MCF 10A (cell line): ENCODE measurements around the gene LSP1. TPM values are rescaled to one million over a fixed set of nuclear protein-coding genes. Genes with fewer than 3 reads are reported as not detected.

Experiments
- BruUV-seq: library from RNA; stranded (reverse); fragments of 400-500 nt; replicated peaks from 2 replicates; lab custom pipeline; 2021; lab: Mats Ljungman, UMichigan
- CTCF ChIA-PET: fragments of 300-600 bp; sonication (Branson Sonifier 250); formaldehyde crosslinking; extraction: SDS; loops from one replicate; lab custom pipeline; 2021; ENCODE audit warnings: antibody characterized with exemption, inconsistent platforms; lab: Yijun Ruan, JAX
- POLR2A ChIA-PET: fragments of 300-600, 350-650 bp; sonication (Branson Sonifier 250); formaldehyde crosslinking; extraction: SDS; loops from one replicate; lab custom pipeline; 2020; ENCODE audit warnings: antibody characterized with exemption, inconsistent platforms; lab: Yijun Ruan, JAX
- DNase-seq: peaks from one replicate; pipeline ENCODE4 v3.0.0-alpha.2; 2018; ENCODE audit not compliant: unreplicated experiment
- H3K27ac Mint-ChIP-seq: one replicate; pipeline ENCODE4 v1.8.0; 2022; ENCODE audit warnings: mild to moderate bottlenecking, low read depth, mixed read lengths; ENCODE audit not compliant: unreplicated experiment
- H3K27me3 Mint-ChIP-seq: one replicate; pipeline ENCODE4 v1.8.0; 2022; ENCODE audit warnings: mixed read lengths; ENCODE audit not compliant: insufficient read depth, unreplicated experiment
- H3K36me3 Mint-ChIP-seq: one replicate; pipeline ENCODE4 v1.8.0; 2022; ENCODE audit warnings: mild to moderate bottlenecking, moderate library complexity, mixed read lengths; ENCODE audit not compliant: insufficient read depth, unreplicated experiment
- H3K4me1 Mint-ChIP-seq: one replicate; pipeline ENCODE4 v1.8.0; 2022; ENCODE audit warnings: mixed read lengths; ENCODE audit not compliant: insufficient read depth, unreplicated experiment
- H3K4me3 Mint-ChIP-seq: one replicate; pipeline ENCODE4 v1.8.0; 2022; ENCODE audit warnings: mild to moderate bottlenecking, moderate library complexity, mixed read lengths; ENCODE audit not compliant: unreplicated experiment
- H3K9me3 Mint-ChIP-seq: one replicate; pipeline ENCODE4 v1.8.0; 2022; ENCODE audit warnings: mixed read lengths; ENCODE audit not compliant: unreplicated experiment
- intact Hi-C: fragments of 100-400 bp; cut with micrococcal nuclease; formaldehyde crosslinking; loops from 2 replicates; pipeline ENCODE4 v1.14.1; 2022
- total RNA-seq: library from RNA; stranded (reverse); gene quantifications from 2 replicates; pipeline ENCODE4 v1.2.3, GENCODE V29; 2022
- TF ChIP-seq, protein P1 (sequence below): fragments of 200-600 bp; IDR thresholded peaks from one replicate; pipeline ENCODE4 v1.8.0; 2022; ENCODE audit warnings: antibody characterized with exemption, mild to moderate bottlenecking; ENCODE audit not compliant: unreplicated experiment

Gene LSP1
- total RNA-seq, 1 experiment from 2014 or later: 3.7 TPM

- no peak for DNase-seq
- Mint-ChIP-seq H3K27me3 (peaks cover 15% of the 10 kb centered on the region), H3K4me1 (no peaks in the 10 kb centered on the region), H3K27ac (no peak overlapping the region), H3K4me3 (no peak overlapping the region), H3K36me3 (no peaks in the 10 kb centered on the region), H3K9me3 (no peaks in the 10 kb centered on the region)
- intact Hi-C loops: no loop called here
- ChIA-PET POLR2A (no interaction called here), CTCF (interaction anchor here (1.0 kb wide), 1 partner anchor 231 kb away, joined by 3 read pairs; no protein-coding TSS in a partner anchor)
- TF ChIP-seq, protein P1, sequence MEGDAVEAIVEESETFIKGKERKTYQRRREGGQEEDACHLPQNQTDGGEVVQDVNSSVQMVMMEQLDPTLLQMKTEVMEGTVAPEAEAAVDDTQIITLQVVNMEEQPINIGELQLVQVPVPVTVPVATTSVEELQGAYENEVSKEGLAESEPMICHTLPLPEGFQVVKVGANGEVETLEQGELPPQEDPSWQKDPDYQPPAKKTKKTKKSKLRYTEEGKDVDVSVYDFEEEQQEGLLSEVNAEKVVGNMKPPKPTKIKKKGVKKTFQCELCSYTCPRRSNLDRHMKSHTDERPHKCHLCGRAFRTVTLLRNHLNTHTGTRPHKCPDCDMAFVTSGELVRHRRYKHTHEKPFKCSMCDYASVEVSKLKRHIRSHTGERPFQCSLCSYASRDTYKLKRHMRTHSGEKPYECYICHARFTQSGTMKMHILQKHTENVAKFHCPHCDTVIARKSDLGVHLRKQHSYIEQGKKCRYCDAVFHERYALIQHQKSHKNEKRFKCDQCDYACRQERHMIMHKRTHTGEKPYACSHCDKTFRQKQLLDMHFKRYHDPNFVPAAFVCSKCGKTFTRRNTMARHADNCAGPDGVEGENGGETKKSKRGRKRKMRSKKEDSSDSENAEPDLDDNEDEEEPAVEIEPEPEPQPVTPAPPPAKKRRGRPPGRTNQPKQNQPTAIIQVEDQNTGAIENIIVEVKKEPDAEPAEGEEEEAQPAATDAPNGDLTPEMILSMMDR: no peak
- BruUV-seq: no TSS peak
Measured at GRCh38 chr11:1924646-1925372, 71.9 kb downstream of the LSP1 start.

DNA sequence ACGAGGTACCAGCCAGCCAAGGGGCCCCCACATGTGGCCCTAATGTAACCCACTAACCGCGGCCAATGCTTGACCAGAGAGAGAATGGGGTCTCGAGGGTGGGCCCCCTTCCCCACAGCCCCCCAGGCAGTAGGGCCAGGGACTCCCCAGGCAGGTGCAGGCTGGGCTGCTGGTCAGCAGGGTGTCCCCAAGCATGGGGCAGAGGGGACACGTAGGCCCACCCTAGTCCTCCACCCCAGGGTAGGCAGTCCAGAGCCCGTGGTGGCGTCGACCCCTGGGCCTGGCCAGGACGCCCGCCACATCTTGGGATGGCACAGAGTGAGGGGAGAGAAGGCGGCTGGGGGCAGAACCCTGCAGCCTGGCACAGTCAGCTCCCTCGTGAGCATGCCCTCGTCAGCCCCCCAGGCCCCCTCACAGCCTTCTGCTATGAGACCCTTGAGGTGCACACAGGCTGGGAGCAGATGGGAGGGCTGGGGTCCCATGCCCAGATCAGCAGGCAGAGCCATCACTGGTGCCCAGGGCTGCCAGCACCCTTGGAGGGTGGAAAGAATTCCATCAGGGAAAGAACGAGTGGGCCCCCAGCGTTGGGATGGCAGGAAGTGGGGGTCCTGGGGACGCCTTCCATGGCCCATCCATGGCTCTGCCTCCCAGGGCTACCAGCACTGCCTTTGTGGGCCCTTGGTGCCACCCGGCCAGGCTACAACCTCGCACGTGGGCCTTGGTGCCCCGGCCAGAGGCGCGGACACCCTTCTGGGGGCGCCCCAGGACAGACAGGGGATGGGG is 72.7 kb downstream of the LSP1 start:
- peaks cover 20% of the 10 kb centered on the region for H3K27me3 Mint-ChIP-seq
- no peaks in the 10 kb centered on the region for H3K4me1 Mint-ChIP-seq
- H3K27ac Mint-ChIP-seq: no peak overlapping the region
- TF ChIP-seq, protein P1: no peak
- intact Hi-C loops: no loop called here
- CTCF ChIA-PET: no interaction called here
- no peak overlapping the region for H3K4me3 Mint-ChIP-seq
- H3K36me3 Mint-ChIP-seq: no peaks in the 10 kb centered on the region
- BruUV-seq: no TSS peak
- POLR2A ChIA-PET: no interaction called here
- no peak for DNase-seq
- no peaks in the 10 kb centered on the region for H3K9me3 Mint-ChIP-seq

GRCh38 chr11:1926156-1927025 is 73.5 kb downstream of the LSP1 start:
- no TSS peak for BruUV-seq
- no peak for DNase-seq
- peaks cover under 1% of the 10 kb centered on the region for H3K4me1 Mint-ChIP-seq
- intact Hi-C loops: no loop called here
- H3K36me3 Mint-ChIP-seq: no peaks in the 10 kb centered on the region
- no peak overlapping the region for H3K27ac Mint-ChIP-seq
- H3K27me3 Mint-ChIP-seq: peaks cover 20% of the 10 kb centered on the region
- H3K4me3 Mint-ChIP-seq: no peak overlapping the region
- ChIA-PET POLR2A (no interaction called here), CTCF (no interaction called here)
- TF ChIP-seq, protein P1: no peak
- H3K9me3 Mint-ChIP-seq: no peaks in the 10 kb centered on the region
